NK-92 treated with Interleukin-12 subunit alpha and Interleukin-12 subunit beta, amount 100 ng/mL, for 24 hours (cell line): ENCODE results near the gene PLCG2.
"Not testable (repeated sequence)": the region's sequence is repeated elsewhere in the genome, so short reads cannot be mapped to it uniquely, and the experiment has no call there.

Experiments used
- DNase-seq: peaks from one replicate; lab custom pipeline; 2025; lab: John Stamatoyannopoulos, UW

PLCG2 gene

GRCh38 chr16:81754858-81755257 is 24.2 kb upstream of the PLCG2 start:
- DNase-seq: no peak

DNA sequence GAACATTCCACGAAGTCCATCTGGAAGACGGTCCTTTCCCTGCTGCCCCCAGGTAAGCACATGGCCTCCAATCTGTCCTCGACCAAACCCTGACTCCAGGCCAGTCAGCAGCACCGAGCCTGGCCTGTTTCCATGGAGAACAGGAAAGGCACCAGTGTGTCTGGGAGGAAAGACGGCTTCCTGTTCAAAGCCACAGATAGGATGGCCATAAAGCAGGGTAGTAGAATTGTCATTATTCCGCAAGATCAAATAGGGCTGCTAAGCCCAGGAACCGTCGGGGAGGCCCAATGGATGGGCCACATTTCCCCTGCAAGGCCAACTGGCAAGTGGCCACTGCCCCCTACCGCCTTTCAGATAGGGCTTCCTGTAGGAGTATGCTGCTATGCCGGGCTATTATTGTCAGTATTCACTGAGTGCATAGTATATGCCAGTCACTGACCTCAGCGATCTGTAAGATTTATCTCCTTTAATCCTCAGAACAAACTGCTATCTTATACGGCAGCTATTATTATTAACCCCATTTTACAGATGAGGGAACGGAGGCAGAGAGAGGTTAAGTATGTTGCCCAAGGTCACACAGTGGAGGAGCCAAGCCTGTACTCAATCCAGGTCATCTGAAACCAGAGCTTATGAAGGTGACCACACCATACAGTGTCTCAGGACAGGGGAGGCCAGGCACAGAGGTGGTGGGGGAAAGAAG is 23.0 kb upstream of the PLCG2 start:
- no peak for DNase-seq

- no peak for DNase-seq
These were observed 22.3 kb upstream of the PLCG2 start for GRCh38 chr16:81756615-81757356.

GRCh38 chr16:81758376-81758775 is 20.7 kb upstream of the PLCG2 start:
- no peak for DNase-seq

GRCh38 chr16:81762322-81762721 is 16.8 kb upstream of the PLCG2 start:
- not testable (repeated sequence) for DNase-seq

- DNase-seq: no peak
These were observed 13.8 kb upstream of the PLCG2 start for GRCh38 chr16:81765111-81765919.

GRCh38 chr16:81765969-81766368 is 13.1 kb upstream of the PLCG2 start:
- no peak for DNase-seq

- no peak for DNase-seq
These were observed 11.0 kb upstream of the PLCG2 start for GRCh38 chr16:81767987-81768592.

- DNase-seq: no peak
These were observed 9.1 kb upstream of the PLCG2 start for GRCh38 chr16:81770008-81770407.

DNA sequence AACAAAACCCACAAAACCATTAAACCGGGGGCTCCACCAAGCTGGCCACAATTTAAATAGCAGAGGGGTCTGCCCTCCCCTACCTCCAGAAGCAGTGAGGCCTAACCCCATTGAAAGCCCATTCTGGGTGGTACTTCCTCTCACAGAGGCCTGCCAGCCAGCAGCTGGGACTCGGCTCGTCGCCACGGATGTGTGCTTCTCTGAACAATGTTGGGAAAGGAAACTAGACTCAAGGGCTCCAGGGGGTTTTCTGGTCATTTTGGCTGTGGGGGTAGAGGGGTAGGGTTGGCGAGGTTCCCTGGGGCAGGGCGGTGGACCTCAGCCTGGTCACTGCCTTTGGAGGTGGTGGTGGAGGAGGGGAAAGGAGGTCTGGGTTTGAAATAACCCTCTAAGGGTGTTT is 4.7 kb upstream of the PLCG2 start:
- DNase-seq: no peak

- DNase-seq: no peak
These were observed 3.5 kb upstream of the PLCG2 start for GRCh38 chr16:81775570-81775969.

GRCh38 chr16:81778231-81778630 is 860 bp upstream of the PLCG2 start:
- no peak for DNase-seq

DNA sequence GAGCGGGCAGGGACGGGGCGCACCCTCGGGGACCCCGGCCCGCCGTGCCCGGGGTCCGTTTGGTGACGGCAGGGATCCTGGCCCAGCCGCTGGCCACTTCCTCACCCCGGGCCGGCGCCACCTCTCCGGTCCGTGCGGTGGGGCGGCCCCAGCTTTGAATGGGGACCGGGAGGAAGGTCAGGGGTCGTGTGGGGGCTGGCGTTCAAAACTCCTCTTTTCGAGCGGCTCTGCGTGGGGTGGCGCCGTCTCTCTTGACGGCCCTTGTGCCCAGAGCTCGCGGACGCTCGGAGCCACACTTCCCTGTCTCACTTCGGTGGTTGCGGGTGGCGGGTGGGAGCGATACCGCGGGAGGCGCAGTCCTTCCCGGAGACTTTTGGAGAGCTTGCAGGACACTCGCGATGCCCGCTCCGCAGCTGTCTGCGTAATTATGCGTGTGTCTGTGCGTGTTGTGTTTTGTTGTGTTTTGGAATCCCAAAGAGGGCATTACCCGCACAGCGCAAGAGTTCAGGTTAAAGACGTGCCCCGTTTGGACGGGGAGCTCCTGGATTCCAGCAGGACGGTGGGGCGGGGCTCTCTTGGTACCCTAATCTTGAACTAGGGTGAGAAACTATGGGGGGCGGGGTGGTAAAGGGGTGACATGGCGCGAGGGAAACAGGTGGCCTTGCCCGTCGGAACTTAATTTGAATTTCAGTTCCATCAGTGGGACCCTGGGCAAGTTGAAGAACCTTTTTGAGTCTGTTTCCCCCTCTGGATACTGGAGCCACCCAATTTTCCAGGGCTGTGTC is 637 bp downstream of the PLCG2 start:
- DNase-seq: no peak

DNA sequence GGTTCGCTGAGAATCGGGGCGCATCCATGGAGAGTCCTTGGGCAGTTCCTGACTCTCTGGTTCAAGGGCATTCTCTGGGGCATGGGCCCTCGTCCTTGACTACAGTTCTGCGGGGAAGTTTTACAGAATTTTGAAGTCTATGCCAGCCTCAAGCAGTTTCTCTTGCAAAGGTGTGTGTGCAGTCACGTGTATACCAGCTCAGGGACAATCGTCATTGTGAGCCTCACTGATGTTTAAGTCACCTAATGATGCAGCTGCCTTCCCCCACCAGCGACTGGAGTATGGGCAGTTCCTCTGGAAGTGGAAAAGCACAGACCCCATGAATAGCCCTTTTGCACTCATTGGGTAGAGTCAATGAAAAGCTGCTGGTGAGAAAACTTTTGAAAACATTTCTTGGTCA is 1.3 kb downstream of the PLCG2 start:
- no peak for DNase-seq

DNA sequence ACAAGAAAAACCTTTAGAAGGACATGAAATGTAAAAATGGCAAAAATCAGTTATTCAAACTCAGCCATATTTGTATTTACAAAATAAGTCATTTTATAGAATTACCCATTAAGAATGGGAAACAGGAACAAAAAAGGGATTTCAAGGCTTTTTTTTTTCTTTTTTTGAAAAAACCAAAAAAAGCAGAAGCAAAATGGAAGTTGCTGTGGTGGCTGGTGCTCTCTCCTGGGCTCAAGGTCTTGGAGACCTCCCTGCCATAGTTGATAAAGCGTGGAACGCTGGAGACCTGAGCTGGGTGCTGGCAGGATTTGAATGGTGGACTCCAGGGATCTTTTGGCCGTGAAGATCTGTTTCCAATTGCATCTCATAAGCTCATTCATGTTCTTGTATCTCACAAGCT is 3.1 kb downstream of the PLCG2 start:
- no peak for DNase-seq

GRCh38 chr16:81784072-81784795 is 5.1 kb downstream of the PLCG2 start:
- no peak for DNase-seq

DNA sequence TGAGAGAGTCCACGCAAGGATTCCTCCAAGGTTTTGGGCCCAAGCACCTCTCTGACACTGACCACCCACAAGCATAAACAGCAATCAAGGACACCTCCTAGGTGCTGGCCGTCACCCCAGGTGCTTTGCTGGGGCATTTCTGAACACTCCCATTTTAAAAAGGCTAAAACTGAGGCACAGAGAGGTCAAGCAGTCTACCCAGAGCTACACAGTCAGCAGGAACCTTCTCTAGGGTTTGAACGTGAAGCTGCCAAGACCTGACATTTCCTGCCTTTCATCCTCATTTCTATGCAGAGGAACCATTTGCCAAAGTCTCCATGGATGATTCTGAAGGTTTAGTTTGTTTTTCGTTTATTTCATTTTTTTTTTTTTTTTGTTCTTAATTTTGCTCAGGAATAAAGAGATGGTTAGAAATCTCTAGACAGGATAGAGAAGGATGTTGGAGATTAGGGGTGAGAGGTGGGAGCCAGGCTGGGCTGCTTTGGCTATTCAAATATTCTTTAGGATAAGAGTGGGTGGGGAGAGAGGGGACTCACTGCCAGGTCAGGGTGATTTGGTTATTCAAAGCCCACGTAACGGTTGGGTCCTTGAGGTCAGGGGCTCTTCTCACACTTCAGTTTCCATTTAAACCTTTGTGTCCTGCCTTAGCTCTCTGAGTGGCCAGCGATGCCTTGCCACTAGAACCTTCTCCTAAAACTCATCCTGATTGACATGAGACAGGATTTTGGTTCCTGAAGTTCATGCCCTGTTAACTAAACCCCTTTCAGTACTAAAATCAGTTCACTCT is 6.2 kb downstream of the PLCG2 start:
- no peak for DNase-seq

- no peak for DNase-seq
These were observed 7.2 kb downstream of the PLCG2 start for GRCh38 chr16:81786321-81786720.

GRCh38 chr16:81786868-81787267 is 7.8 kb downstream of the PLCG2 start:
- DNase-seq: no peak

DNA sequence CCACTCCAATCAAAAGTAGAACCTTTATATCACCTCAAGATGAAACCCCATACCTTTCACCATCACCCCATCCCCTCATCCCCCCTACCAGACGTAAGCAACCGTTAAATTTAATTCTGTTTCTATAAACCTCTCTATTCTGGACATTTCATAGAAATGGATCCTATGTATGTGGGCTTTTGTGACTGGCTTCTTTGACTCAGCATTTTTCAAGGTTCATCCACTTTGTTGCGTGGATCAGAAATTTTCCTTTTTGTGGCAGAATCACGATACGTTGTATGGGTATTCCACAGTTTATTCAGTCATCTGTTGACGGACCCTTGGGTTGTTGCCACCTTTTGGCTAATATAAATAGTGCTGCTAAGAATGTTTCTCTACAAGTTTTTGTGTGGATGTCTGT is 8.6 kb downstream of the PLCG2 start:
- DNase-seq: no peak
